Measurements from ENCODE around the gene ZFYVE16. TPM values are rescaled to one million over a fixed set of nuclear protein-coding genes. Genes with fewer than 3 reads are reported as not detected.

The ZFYVE16 gene
- total RNA-seq, result 10 to 100 TPM; 37.7 to 53.6 (median 47.4) TPM

GRCh38 chr5:80407735-80408483 lies at the start of gene ZFYVE16:
Gene ZFYVE16 (plus strand): TSS chr5:80408064. CDS start chr5:80434148, 26,084 bp downstream.
- no peak for TF ChIP-seq CTCF (IDR thresholded peaks at IDR 0.05; ENCODE audit: low read depth)

- no peak for TF ChIP-seq CTCF (IDR thresholded peaks at IDR 0.05; ENCODE audit: low read depth)
Observed at GRCh38 chr5:80360914-80361444, 46.9 kb upstream of the ZFYVE16 start.

- TF ChIP-seq CTCF (IDR thresholded peaks at IDR 0.05; ENCODE audit: low read depth), result no peak
Observed at GRCh38 chr5:80364892-80365291, 43.0 kb upstream of the ZFYVE16 start.

GRCh38 chr5:80368661-80369480 lies 39.0 kb upstream of the ZFYVE16 start:
- no peak for TF ChIP-seq CTCF (IDR thresholded peaks at IDR 0.05; ENCODE audit: low read depth)

GRCh38 chr5:80369521-80369920 lies 38.3 kb upstream of the ZFYVE16 start:
- TF ChIP-seq CTCF (IDR thresholded peaks at IDR 0.05; ENCODE audit: low read depth), result no peak

- TF ChIP-seq CTCF (IDR thresholded peaks at IDR 0.05; ENCODE audit: low read depth), result no peak
Observed at GRCh38 chr5:80370390-80370789, 37.5 kb upstream of the ZFYVE16 start.

- TF ChIP-seq CTCF (IDR thresholded peaks at IDR 0.05; ENCODE audit: low read depth), result no peak
Observed at GRCh38 chr5:80372780-80373179, 35.1 kb upstream of the ZFYVE16 start.

Data from subcutaneous adipose tissue (tissue), 4 donors.